NCI-H2227 (cell line): ENCODE measurements around the gene SERPINI1.
A peak's percentile ranks its signal among the peaks of the same experiment; 100 is the strongest.

Experiments used
- DNase-seq: peaks from one replicate; lab custom pipeline; 2025; ENCODE audit not compliant: unreplicated experiment; lab: John Stamatoyannopoulos, UW

The SERPINI1 gene, protein sequence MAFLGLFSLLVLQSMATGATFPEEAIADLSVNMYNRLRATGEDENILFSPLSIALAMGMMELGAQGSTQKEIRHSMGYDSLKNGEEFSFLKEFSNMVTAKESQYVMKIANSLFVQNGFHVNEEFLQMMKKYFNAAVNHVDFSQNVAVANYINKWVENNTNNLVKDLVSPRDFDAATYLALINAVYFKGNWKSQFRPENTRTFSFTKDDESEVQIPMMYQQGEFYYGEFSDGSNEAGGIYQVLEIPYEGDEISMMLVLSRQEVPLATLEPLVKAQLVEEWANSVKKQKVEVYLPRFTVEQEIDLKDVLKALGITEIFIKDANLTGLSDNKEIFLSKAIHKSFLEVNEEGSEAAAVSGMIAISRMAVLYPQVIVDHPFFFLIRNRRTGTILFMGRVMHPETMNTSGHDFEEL

DNA sequence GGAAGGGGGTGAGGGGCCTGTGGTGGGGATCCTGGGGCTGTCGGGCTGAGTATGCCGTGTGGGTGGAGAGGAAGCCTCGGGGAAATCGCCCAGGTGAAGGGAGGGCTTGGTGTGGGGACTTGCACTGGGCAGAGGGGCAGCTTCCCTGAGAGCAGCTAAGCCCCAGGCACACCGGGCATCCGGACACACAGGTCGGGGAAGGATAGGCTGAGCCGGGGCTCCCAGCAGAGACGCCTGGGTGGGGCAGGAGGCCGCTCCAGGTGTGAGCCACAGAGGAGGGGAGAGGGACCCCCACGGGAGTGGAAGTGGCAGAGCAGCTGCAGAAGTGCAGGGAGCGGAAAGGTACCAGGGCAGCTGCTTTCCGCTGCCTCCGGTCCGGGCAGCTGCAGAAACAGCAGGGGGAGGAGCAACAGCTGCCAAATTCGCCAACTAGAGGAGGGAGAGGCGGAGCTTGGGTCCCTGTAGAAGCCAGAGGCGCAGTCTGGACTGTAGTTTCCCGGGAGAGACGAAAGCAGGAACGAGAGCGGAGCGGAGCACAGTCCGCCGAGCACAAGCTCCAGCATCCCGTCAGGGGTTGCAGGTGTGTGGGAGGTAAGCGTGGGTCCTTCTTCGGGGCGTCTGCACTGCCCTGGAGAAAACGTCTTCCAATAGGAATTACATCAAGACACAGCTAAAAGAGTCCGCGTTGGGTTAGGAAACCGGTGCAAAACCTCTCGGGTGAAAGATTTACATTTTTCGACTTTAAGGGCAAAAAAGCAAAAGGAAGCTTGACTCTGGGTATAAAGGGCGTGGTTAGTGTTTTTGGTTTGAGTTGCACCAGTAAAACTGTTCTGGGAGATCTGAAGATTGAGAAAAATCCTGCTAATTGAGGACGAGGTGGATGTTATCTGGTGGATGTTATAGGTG, at the start of gene SERPINI1:
TSS of gene SERPINI1 (plus strand) at position 489 of the 906 bp plus-strand sequence. CDS start 53,408 bp downstream, outside the sequence.
- peak; percentile 93 for DNase-seq

DNA sequence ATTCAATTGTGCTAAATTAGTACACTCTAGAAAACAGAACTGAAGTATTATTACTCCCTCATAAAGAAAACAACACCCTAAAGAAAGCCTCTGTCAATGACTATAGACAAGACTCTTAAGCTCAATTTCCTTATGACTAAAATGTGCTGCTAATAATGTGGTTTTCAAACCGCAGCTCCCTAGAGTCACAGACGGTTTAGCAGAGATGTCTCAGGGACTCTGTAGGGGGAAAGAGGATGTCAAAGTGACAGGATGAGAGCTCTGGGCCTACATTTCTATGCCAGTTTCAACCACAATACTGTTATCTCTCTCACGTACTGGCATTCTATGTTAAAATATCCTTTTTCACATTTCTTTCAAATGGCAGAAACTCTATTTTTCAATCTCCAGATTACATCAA, 44.2 kb upstream of the SERPINI1 start:
- DNase-seq = no peak

DNA sequence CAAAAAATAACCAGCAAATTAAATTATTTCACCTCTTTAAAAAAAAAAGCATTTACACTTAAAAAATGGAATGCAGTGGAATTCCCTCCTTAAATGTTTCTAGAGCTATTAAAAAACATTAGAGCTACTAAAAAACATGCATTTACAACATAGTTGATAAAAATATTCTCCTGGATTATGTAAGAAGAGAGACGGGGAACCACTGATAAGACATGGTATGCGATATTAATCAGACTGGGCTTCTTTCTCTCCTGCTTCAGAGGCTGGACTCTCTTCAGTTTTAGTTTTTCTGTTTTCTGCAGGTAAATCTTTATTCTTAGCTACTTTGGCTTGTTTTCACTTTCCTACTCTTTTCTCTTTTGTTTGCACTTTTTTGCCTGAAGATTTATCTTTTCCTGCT, 41.4 kb upstream of the SERPINI1 start:
- no peak for DNase-seq

DNA sequence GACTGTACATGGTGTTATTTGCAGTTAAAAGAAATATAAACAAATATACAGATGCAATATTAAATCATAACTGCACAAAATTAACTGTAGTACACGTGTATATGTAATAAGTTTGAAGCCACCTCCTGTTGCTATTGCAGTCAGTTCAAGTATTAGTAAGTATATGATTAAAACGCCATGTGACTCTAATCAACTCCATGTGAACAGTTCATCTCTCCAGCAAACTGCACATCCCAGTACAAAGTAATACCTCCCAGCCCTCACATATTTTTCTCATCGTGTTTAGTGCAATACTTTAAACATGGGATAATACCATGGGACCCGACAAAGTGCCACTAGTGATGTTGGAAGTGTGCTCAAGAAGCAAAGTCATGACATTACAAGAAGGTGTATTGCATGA, 35.5 kb upstream of the SERPINI1 start:
- DNase-seq = no peak

DNA sequence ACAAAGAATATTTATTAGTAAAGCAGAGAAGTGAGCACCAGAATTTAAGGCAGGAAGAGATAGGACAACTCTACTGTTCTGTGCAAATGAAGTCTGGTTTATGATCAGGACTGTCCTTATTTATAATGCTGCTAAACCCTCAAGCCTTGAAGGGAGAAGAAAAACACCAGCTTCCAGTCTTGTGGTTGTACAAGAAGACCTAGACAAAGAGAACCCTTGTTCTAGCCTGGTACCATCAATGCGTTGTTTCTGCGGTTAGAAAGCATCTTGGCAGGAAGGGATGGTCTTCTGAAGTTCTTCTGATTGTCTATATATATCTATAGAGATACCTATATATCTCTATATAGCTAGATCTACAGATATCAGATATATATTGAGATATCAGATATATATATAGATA, 34.6 kb upstream of the SERPINI1 start:
- DNase-seq = no peak

DNA sequence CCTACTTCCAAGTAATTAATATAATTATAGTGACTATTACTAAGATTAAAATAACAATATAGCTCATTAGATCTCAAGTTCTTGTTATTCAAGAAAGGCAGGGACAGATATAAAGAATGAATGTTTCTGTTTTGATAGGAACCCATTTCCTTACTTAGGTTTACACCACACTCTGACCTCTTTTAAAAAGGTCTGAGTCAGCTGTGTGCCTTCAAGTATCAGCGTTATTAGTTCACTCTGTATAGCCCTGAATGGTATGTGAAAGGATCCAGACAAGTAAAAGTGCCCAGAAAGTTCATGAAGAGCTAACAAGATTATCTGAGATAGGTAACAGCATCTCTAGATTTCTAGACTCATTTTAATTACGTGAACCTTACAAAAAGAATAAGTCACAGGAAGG, 29.7 kb upstream of the SERPINI1 start:
- no peak for DNase-seq

DNA sequence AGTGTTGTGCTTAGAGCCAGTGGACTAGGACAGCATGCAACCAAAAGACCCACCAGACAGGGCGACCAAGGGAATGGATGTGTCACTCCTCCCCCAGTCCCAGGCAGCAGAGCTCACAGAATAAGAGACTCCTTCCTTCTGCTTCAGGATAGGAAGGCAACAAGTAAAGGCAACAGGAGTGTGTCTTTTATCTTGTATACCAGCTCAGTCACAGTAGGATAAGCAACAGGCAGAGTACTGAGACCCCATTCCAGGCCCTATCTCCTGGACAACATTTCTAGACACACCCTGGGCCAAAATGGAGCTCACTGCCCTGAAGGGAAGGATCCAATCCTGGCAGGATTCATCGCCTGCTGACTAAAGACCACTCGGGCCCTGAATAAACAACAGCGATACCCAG, 25.8 kb upstream of the SERPINI1 start:
- DNase-seq = no peak

DNA sequence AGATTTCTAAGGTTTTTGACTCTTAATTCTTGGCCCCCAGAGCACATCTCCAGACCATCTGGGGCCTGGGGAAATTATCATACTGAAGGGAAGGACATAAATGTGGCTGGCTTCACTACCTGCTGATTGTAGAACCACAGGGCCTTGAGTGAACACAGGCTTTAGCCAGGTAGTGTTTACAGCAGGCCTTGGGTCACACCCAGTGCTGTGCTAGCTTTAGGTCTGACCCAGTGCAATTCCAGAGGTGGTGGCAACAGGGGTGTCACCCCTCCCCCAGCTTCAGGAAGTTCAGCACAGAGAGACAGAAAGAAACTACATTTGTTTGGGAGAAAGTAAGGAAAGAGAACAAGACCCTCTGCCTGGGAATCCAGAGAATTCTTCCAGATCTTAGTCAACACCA, 25.0 kb upstream of the SERPINI1 start:
- no peak for DNase-seq

DNA sequence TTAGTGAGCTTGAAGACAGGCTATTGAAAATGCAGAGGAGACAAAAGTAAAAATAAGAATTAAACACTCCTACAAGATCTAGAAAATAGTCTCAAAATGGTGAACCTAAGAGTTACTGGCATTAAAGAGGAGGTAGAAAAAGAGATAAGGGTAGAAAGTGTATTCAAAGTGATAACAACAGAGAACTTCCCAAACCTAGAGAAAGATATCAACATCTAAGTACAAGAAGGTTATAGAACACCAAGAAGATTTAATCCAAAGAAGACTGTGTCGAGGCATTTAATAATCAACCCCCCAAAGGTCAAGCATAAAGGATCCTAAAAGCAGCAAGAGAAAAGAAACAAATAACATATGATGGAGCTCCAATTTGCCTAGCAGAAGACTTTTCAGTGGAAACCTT, 24.1 kb upstream of the SERPINI1 start:
- no peak for DNase-seq

DNA sequence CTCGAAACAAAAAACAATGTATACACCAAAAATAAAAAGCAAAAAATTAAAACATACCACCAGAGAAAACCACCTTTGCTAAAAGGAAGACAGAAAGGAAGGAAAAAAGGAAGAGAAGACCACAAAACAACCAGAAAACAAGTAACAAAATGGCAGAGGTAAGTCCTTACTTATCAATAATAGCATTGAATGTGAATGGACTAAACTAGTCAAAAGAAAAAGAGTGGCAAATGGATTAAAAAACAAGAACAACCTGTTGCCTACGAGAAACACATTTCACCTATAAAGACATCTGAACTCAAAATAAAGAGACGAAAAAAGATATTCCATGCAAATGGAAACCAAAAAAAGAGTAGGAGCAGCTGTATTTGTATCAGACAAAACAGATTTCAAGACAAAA, 23.1 kb upstream of the SERPINI1 start:
- DNase-seq = no peak

DNA sequence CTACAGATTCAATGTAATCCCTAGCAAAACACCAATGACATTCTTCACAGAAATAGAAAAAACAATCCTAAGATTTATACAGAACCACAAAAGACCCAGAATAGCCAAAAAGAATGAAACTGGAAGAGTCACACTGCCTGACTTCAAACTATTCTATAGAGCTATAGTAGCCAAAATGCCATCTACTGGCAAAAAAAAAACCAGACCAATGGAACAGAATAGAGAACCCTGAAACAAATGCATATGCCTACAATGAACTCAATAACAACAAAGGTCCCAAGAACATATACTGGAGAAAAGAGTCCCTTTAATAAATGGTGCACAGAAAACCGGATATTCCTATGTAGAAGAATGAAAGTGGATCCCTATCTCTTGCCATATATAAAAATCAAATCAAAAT, 20.6 kb upstream of the SERPINI1 start:
- DNase-seq = no peak

DNA sequence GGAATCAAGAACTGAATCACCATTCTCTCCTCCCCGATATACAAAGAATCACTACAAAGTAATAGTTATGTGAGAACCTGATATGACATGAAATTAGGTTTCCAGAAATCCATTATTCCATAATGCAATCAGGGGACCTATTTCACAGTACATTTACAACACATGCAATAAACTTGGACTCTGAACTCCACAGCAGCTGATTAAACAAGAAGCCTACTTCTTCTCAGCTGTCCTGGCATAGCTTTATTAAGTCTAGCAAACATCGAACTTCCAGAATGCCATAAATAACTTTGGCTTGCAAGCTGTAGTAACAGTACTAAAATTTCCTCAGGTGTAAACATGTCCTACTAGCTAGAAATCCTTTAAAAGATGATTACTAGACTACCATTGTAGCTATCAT, 18.6 kb upstream of the SERPINI1 start:
- no peak for DNase-seq

DNA sequence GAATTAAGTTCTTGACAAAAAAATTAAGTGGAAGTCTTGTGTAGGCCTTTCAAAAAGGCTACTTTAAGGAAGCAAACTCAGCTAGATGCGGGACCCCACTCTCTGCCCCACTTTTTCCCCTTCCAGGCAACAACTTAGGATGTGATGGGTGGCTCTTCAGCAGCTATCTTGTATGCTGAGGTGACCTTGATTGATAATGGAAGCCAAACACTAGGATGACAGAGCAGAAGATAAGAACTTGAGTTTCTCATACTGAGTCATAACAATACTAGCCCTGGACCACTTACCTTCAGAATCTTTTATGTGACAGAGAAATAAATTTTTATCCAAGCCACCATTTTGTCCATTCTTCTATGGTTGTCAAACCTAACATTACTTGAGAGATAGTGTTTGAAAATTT, 16.9 kb upstream of the SERPINI1 start:
- DNase-seq = no peak

DNA sequence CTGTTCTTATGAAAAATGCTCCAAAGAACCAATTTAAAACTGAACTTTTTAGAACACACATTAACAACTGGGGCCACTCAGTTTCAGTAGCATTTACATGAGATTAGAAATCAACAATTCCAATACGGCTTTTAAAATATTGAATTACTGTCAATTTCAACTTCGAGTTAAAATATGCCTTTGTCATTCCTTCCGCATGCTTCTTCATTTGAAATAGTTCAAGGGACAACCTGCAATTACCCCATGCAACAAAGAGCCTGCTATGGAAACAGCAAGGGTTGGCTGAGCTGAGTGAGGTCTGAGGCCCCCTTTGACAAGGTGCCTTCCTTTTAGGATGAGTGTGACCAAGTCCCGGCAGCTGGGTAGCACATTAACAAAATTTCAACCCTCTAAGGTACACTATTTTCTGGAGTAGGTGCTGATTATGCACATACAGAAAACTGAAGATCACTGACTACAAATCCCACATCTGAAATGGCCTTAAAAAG, 12.5 kb upstream of the SERPINI1 start:
- DNase-seq = no peak

DNA sequence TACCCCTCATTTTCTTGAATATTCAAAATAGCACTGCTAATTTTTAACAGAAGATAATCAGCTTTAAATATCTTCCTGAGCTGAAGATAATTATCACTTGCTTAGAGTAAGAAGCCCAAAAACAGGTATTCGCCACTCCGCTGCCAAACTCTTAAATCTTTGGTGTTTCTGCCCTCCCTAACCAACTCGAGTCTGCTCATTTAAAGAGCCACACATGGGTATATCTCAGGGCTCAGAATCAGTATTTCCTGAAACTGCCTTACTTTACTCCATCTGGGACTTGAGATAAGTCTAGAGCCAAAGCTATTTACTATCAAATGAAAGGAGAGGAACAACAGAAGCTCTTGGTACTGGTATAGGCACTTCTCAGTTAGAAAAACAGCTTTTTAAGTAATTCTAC, 11.6 kb upstream of the SERPINI1 start:
- DNase-seq = no peak

DNA sequence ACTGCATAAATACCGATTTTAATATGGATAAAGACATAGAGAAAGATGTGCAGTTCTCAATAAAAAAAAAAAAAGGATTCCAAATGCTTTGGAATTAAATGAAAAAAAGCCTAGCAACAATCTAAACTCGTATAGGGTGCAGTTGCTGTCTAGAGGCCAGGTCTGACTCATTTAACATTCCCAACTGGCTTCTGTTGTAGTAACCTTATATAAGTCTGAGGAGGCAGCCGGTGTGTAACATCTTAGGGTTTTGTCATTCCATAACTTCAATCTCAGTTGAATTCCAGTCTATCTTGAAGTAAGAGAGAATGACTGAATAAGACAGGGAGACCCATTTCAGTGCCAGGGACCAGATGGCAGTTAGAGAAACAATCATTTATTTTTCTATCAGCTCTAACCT, 7.3 kb upstream of the SERPINI1 start:
- no peak for DNase-seq

DNA sequence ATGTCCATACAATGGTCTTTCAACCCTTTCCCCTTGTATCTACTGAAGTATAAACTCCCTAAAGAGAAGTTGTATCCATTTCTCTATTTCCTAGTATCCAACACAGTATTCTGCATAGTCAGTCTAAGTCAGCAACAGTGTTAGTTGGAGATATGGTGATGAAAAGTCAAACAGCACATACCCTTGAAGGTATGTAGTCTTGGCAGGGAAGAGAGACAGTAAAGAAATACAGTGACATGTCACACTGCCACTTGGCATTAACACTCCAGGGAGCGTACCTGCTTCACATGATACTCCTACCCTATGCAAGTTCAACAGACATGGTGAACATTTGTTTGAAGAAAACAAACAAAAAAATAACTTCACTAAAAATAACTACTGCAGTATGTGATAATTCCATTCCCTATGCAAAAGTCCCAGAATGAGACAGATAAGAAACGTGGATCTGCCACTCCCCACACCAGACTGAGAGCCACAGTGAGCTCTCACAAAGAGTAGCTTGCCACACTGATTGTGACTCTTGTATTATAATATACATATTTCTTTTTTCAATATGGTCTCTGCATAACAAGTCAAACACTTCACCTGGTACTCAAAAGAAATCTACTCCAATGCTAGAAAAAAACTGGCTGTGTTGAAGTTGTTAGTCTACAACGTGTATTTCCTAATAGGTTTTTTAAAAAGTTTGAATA, 6.7 kb upstream of the SERPINI1 start:
- DNase-seq = no peak

DNA sequence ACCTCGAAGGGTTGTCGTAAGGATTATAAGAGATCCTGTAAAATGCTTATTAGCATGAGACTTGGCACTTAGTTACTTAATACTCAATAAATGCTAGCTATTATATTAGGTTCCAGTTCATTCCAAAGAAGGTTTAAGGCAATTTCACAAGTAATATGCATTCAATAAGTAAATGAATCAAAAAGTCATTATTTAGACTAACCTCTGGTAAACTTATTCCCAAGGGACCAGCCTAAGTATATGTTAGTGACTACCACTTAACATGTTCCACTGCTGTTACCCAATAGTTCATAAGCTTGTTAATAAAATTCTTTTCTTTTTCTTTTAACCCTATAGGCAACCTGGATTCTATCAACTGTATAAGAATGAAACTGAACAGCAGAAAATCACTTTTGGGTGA, 5.9 kb upstream of the SERPINI1 start:
- no peak for DNase-seq

DNA sequence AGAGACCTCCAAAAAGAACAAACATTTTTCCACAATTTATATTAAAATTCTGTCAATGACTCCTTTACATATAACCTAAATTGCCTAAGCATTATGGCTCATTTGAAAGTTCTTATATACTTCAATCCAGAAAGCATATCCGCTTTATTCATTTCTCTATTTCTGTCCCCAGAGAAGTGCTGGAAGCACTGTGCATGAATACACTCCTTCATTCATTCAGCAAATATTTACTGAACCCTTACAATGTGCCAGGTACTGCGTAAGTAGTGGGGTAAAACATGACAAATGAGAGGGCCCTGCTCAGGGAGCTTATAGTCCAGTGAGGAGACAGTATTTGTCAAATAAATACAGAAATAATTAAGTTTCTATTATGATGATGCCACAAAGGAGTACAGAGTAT, 4.1 kb upstream of the SERPINI1 start:
- no peak for DNase-seq

DNA sequence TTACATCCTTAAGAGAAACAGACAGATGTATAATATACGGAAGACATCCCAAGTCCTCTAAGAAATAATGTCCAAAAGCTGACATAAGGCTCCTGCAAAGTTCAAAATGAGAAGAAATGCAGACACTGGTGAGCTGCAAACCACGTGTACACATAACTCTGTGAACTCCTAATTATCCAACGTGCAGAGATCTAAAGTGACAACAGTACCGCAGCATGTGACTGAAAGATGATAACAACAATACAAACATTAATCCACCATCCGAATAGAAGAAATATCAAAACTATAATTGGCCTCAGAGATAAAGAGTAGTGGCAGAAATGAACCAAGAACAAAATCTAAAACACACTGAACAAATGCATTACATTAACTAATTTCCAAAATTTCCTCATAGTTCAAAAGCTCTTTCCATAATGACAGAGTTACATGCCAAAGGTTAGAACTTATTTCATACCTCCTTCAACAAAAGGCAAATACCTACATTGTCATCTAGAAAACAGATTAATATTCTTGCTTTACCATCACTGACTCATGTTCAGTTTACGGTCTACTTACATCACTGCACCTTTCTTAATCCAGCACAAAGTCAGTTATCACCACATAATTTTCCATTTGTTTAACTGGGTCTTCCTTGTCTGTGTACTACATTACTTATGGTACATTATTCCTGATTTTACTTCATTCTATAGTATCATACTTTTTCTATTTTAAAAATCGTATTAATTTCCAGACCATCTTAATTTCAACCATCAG, 3.0 kb upstream of the SERPINI1 start:
- DNase-seq = no peak
